Stimulated activated CD8-positive, alpha-beta memory T cell treated with anti-CD3 and anti-CD28 coated beads, Interleukin-15, amount 100 ng/mL, for 1 hour (primary cell): ENCODE results near the gene OMP.

Source experiments
- DNase-seq: peaks from one replicate; pipeline ENCODE4 v3.0.0-alpha.2; 2020; ENCODE audit warnings: low read depth

The OMP gene

GRCh38 chr11:77106759-77107158, 4.1 kb downstream of the OMP start:
- DNase-seq = no peak

GRCh38 chr11:77107950-77108349, 5.3 kb downstream of the OMP start:
- DNase-seq = no peak

GRCh38 chr11:77108436-77108835, 5.8 kb downstream of the OMP start:
- no peak for DNase-seq

GRCh38 chr11:77109236-77110019, 6.8 kb downstream of the OMP start:
- no peak for DNase-seq

- no peak for DNase-seq
Observed at GRCh38 chr11:77110836-77111235, 8.2 kb downstream of the OMP start.

GRCh38 chr11:77111277-77111676, 8.6 kb downstream of the OMP start:
- no peak for DNase-seq

GRCh38 chr11:77111946-77112345, 9.3 kb downstream of the OMP start:
- no peak for DNase-seq

- no peak for DNase-seq
Observed at GRCh38 chr11:77112641-77113381, 10.2 kb downstream of the OMP start.

- DNase-seq = no peak
Observed at GRCh38 chr11:77113382-77114088, 10.9 kb downstream of the OMP start.

GRCh38 chr11:77114089-77114463, 11.4 kb downstream of the OMP start:
- DNase-seq = no peak

- DNase-seq = no peak
Observed at GRCh38 chr11:77115181-77115611, 12.6 kb downstream of the OMP start.

GRCh38 chr11:77115956-77116355, 13.3 kb downstream of the OMP start:
- DNase-seq = no peak

GRCh38 chr11:77117492-77117891, 14.9 kb downstream of the OMP start:
- no peak for DNase-seq

GRCh38 chr11:77118086-77118485, 15.4 kb downstream of the OMP start:
- DNase-seq = no peak

GRCh38 chr11:77118971-77119370, 16.3 kb downstream of the OMP start:
- DNase-seq = no peak

GRCh38 chr11:77119531-77119936, 16.9 kb downstream of the OMP start:
- DNase-seq = no peak

GRCh38 chr11:77120571-77120970, 17.9 kb downstream of the OMP start:
- no peak for DNase-seq

- no peak for DNase-seq
Observed at GRCh38 chr11:77121096-77121640, 18.5 kb downstream of the OMP start.

GRCh38 chr11:77121876-77122575, 19.4 kb downstream of the OMP start:
- no peak for DNase-seq

- no peak for DNase-seq
Observed at GRCh38 chr11:77122576-77123212, 20.1 kb downstream of the OMP start.

- no peak for DNase-seq
Observed at GRCh38 chr11:77123591-77123990, 21.0 kb downstream of the OMP start.
